Caco-2 (cell line): Measurements from ENCODE around the gene IZUMO4. TPM values are rescaled to one million over a fixed set of nuclear protein-coding genes. Genes with fewer than 3 reads are reported as not detected.

Experiments
- BruUV-seq: library from RNA; stranded (reverse); fragments of 400-500 nt; replicated peaks from 2 replicates; lab custom pipeline; 2021; lab: Mats Ljungman, UMichigan
- CTCF ChIA-PET: fragments of 300-600 bp; sonication (Branson Sonifier 250); formaldehyde crosslinking; loops from one replicate; lab custom pipeline; 2022; ENCODE audit warnings: antibody characterized with exemption; lab: Charles Lee
- POLR2A ChIA-PET: fragments of 300-600 bp; sonication (Branson Sonifier 250); formaldehyde crosslinking; loops from one replicate; lab custom pipeline; 2022; ENCODE audit warnings: antibody characterized with exemption; lab: Charles Lee
- DNase-seq, 2 experiments: peaks; one replicate each; pipeline versions ENCODE4 v3.0.0 to v3.0.0-alpha.2; 2020 to 2022
- H3K27me3 ChIP-seq: replicated peaks from 2 replicates; pipeline ENCODE4 v1.6.0; 2011; ENCODE audit warnings: low read length; ENCODE audit not compliant: control insufficient read depth, insufficient read depth
- H3K36me3 ChIP-seq: 2 replicates; pipeline ENCODE4 v1.5.1; 2011; ENCODE audit warnings: low read length; ENCODE audit not compliant: control insufficient read depth, insufficient read depth
- H3K4me1 ChIP-seq: fragments of 250-450 bp; sonication (Bioruptor Pico); 2 replicates; pipeline ENCODE4 v1.5.1; 2020; ENCODE audit warnings: mild to moderate bottlenecking
- H3K4me3 ChIP-seq: 2 replicates; pipeline ENCODE4 v1.5.1; 2011; ENCODE audit warnings: low read depth, mild to moderate bottlenecking, control low read depth, low read length
- H3K9me3 ChIP-seq: fragments of 250-450 bp; sonication (Bioruptor Pico); 2 replicates; pipeline ENCODE4 v1.5.1; 2020; ENCODE audit warnings: mild to moderate bottlenecking, moderate library complexity
- H3K27ac Mint-ChIP-seq: one replicate; pipeline ENCODE4 v1.8.0; 2022; ENCODE audit warnings: mixed read lengths; ENCODE audit not compliant: unreplicated experiment
- H3K27me3 Mint-ChIP-seq: one replicate; pipeline ENCODE4 v1.8.0; 2022; ENCODE audit warnings: mixed read lengths; ENCODE audit not compliant: insufficient read depth, unreplicated experiment
- H3K36me3 Mint-ChIP-seq: one replicate; pipeline ENCODE4 v1.8.0; 2022; ENCODE audit warnings: mild to moderate bottlenecking, mixed read lengths; ENCODE audit not compliant: insufficient read depth, unreplicated experiment
- H3K4me1 Mint-ChIP-seq: one replicate; pipeline ENCODE4 v1.8.0; 2022; ENCODE audit warnings: low read depth, mixed read lengths; ENCODE audit not compliant: unreplicated experiment
- H3K4me3 Mint-ChIP-seq: one replicate; pipeline ENCODE4 v1.8.0; 2022; ENCODE audit warnings: mild to moderate bottlenecking, moderate library complexity, mixed read lengths; ENCODE audit not compliant: unreplicated experiment
- H3K9me3 Mint-ChIP-seq: one replicate; pipeline ENCODE4 v1.8.0; 2022; ENCODE audit warnings: mixed read lengths; ENCODE audit not compliant: unreplicated experiment
- intact Hi-C: fragments of 100-400 bp; cut with micrococcal nuclease; formaldehyde crosslinking; loops from one replicate; pipeline ENCODE4 v1.10.0; 2022; ENCODE audit not compliant: unreplicated experiment
- total RNA-seq: library from RNA; stranded (reverse); gene quantifications from 2 replicates; pipeline ENCODE4 v1.2.3, GENCODE V29; 2022
- TF ChIP-seq, protein P1 (sequence below), 2 experiments: fragments of 200-600 bp in 1 of 2; IDR thresholded peaks; 1 replicate in 1 of 2; 2 replicates in 1 of 2; pipeline versions ENCODE4 v1.5.1 to v1.8.0; 2011 to 2022; ENCODE audit warnings: antibody characterized with exemption in 1 of 2, control low read depth in 1 of 2, inconsistent platforms in 1 of 2, low read depth in 1 of 2, low read length in 1 of 2, mild to moderate bottlenecking in 1 of 2, moderate library complexity in 1 of 2; ENCODE audit not compliant: insufficient read depth in 1 of 2, severe bottlenecking in 1 of 2, unreplicated experiment in 1 of 2

The IZUMO4 gene
- total RNA-seq, 1 experiment from 2014 or later, result 1.1 TPM

GRCh38 chr19:2072757-2073551 is 23.8 kb upstream of the IZUMO4 start:
- no peaks in the 10 kb centered on the region for H3K9me3 ChIP-seq
- Mint-ChIP-seq H3K4me1 (no peaks in the 10 kb centered on the region), H3K4me3 (no peak overlapping the region), H3K36me3 (peaks cover 9% of the 10 kb centered on the region), H3K27me3 (no peaks in the 10 kb centered on the region), H3K27ac (no peak overlapping the region), H3K9me3 (no peaks in the 10 kb centered on the region)
- intact Hi-C loops, result no loop called here
- TF ChIP-seq, protein P1, sequence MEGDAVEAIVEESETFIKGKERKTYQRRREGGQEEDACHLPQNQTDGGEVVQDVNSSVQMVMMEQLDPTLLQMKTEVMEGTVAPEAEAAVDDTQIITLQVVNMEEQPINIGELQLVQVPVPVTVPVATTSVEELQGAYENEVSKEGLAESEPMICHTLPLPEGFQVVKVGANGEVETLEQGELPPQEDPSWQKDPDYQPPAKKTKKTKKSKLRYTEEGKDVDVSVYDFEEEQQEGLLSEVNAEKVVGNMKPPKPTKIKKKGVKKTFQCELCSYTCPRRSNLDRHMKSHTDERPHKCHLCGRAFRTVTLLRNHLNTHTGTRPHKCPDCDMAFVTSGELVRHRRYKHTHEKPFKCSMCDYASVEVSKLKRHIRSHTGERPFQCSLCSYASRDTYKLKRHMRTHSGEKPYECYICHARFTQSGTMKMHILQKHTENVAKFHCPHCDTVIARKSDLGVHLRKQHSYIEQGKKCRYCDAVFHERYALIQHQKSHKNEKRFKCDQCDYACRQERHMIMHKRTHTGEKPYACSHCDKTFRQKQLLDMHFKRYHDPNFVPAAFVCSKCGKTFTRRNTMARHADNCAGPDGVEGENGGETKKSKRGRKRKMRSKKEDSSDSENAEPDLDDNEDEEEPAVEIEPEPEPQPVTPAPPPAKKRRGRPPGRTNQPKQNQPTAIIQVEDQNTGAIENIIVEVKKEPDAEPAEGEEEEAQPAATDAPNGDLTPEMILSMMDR (IDR thresholded peaks at IDR 0.05; ENCODE audit: insufficient read depth in 1 of 2, low read depth in 1 of 2, low read length in 1 of 2, severe bottlenecking in 1 of 2, unreplicated experiment in 1 of 2), result no peak
- ChIA-PET POLR2A (no interaction called here), CTCF (no interaction called here)
- H3K4me1 ChIP-seq, result no peaks in the 10 kb centered on the region
- DNase-seq, result no peak
- no peaks in the 10 kb centered on the region for H3K27me3 ChIP-seq
- BruUV-seq, result no TSS peak
- no peaks in the 10 kb centered on the region; the same call in 1 of the 2 replicates for H3K36me3 ChIP-seq
- H3K4me3 ChIP-seq, result no peak overlapping the region

- ChIA-PET POLR2A (interaction anchor here (0.7 kb wide), 1 partner anchor 103 kb away, joined by 18 read pairs; no protein-coding TSS in a partner anchor), CTCF (no interaction called here)
- Histone ChIP-seq H3K27me3 (no peaks in the 10 kb centered on the region), H3K4me3 (no peak overlapping the region), H3K9me3 (no peaks in the 10 kb centered on the region), H3K4me1 (no peaks in the 10 kb centered on the region), H3K36me3 (no peaks in the 10 kb centered on the region; the same call in 1 of the 2 replicates)
- Mint-ChIP-seq H3K9me3 (no peaks in the 10 kb centered on the region), H3K27ac (no peak overlapping the region), H3K27me3 (no peaks in the 10 kb centered on the region), H3K4me1 (no peaks in the 10 kb centered on the region), H3K36me3 (peaks cover 13% of the 10 kb centered on the region), H3K4me3 (no peak overlapping the region)
- intact Hi-C loops, result no loop called here
- DNase-seq, result no peak
- BruUV-seq, result no TSS peak
- TF ChIP-seq, protein P1 (IDR thresholded peaks at IDR 0.05; ENCODE audit: insufficient read depth in 1 of 2, low read depth in 1 of 2, low read length in 1 of 2, severe bottlenecking in 1 of 2, unreplicated experiment in 1 of 2), result no peak
These were observed 20.2 kb upstream of the IZUMO4 start for GRCh38 chr19:2076526-2076944.

- no peak overlapping the region for H3K4me3 Mint-ChIP-seq
- TF ChIP-seq, protein P1 (IDR thresholded peaks at IDR 0.05; ENCODE audit: insufficient read depth in 1 of 2, low read depth in 1 of 2, low read length in 1 of 2, severe bottlenecking in 1 of 2, unreplicated experiment in 1 of 2), result no peak
- no peaks in the 10 kb centered on the region for H3K27me3 ChIP-seq
- no peaks in the 10 kb centered on the region for H3K27me3 Mint-ChIP-seq
- no peak overlapping the region for H3K27ac Mint-ChIP-seq
- ChIA-PET POLR2A (no interaction called here), CTCF (no interaction called here)
- BruUV-seq, result no TSS peak
- no peaks in the 10 kb centered on the region for H3K9me3 ChIP-seq
- DNase-seq, result no peak
- no peaks in the 10 kb centered on the region for H3K4me1 ChIP-seq
- intact Hi-C loops, result no loop called here
- H3K4me3 ChIP-seq, result no peak overlapping the region
- no peaks in the 10 kb centered on the region; the same call in 1 of the 2 replicates for H3K36me3 ChIP-seq
- no peaks in the 10 kb centered on the region for H3K4me1 Mint-ChIP-seq
- H3K36me3 Mint-ChIP-seq, result peaks cover 10% of the 10 kb centered on the region
- H3K9me3 Mint-ChIP-seq, result no peaks in the 10 kb centered on the region
These were observed 19.3 kb upstream of the IZUMO4 start for GRCh38 chr19:2077398-2077797.
